H1 (cell line): ENCODE measurements around the gene FCN3. TPM values are rescaled to one million over a fixed set of nuclear protein-coding genes. Genes with fewer than 3 reads are reported as not detected.

Source experiments
- POLR2A ChIP-seq, 2 experiments: IDR thresholded peaks; 1 replicate in 1 of 2; 2 replicates in 1 of 2; pipeline ENCODE4 v1.6.1; 2011; ENCODE audit warnings: low read depth in 2 of 2, low read length in 2 of 2, mild to moderate bottlenecking in 2 of 2; ENCODE audit errors: control extremely low read depth in 1 of 2
- SIN3A ChIP-seq, 2 experiments: IDR thresholded peaks in 1 of 2; conservative IDR thresholded peaks in 1 of 2; 2 replicates each; pipeline ENCODE4 v1.6.1; 2011 to 2012; ENCODE audit warnings: low read length in 2 of 2, improper control_type of control experiment in 1 of 2, low read depth in 1 of 2, mild to moderate bottlenecking in 1 of 2
- SP1 ChIP-seq: IDR thresholded peaks from 2 replicates; pipeline ENCODE4 v1.6.1; 2011; ENCODE audit warnings: low read depth, low read length
- polyA plus RNA-seq, 7 experiments: library from polyadenylated mRNA; depleted of rRNA in 3 of 7; stranded (reverse) in 5 of 7; unstranded in 2 of 7; fragments of >200 nt in 5 of 7; fragments of 200-250 nt in 2 of 7; gene quantifications; 1 replicate in 5 of 7; 2 replicates in 1 of 7; 4 replicates in 1 of 7; pipeline versions ENCODE4 v1.2.1 to v1.2.3, GENCODE V29; 2011 to 2013; ENCODE audit warnings: missing spikeins in 2 of 7, mixed read lengths in 2 of 7
- total RNA-seq: library from RNA; stranded (reverse); fragmentation: NEBNext Ultra II Directional; extraction: Animal tissue kit (Norgen Biotek cat#: 25700); gene quantifications from 2 replicates; pipeline ENCODE4 v1.2.1, GENCODE V29; 2021
- TF ChIP-seq, protein P1 (sequence below): fragments of 300-600 bp; sonication (generic); IDR thresholded peaks from 2 replicates; pipeline ENCODE4 v1.7.1; 2012; ENCODE audit warnings: low read length, moderate library complexity, mild to moderate bottlenecking, inconsistent platforms; ENCODE audit not compliant: insufficient replicate concordance

Gene FCN3
- total and polyA plus RNA-seq, 2 of the 8 experiments (the other 6 are each of a cell fraction or from before 2014, with no cell fraction given): 0.30 to 0.57 TPM

- TF ChIP-seq, protein P1, sequence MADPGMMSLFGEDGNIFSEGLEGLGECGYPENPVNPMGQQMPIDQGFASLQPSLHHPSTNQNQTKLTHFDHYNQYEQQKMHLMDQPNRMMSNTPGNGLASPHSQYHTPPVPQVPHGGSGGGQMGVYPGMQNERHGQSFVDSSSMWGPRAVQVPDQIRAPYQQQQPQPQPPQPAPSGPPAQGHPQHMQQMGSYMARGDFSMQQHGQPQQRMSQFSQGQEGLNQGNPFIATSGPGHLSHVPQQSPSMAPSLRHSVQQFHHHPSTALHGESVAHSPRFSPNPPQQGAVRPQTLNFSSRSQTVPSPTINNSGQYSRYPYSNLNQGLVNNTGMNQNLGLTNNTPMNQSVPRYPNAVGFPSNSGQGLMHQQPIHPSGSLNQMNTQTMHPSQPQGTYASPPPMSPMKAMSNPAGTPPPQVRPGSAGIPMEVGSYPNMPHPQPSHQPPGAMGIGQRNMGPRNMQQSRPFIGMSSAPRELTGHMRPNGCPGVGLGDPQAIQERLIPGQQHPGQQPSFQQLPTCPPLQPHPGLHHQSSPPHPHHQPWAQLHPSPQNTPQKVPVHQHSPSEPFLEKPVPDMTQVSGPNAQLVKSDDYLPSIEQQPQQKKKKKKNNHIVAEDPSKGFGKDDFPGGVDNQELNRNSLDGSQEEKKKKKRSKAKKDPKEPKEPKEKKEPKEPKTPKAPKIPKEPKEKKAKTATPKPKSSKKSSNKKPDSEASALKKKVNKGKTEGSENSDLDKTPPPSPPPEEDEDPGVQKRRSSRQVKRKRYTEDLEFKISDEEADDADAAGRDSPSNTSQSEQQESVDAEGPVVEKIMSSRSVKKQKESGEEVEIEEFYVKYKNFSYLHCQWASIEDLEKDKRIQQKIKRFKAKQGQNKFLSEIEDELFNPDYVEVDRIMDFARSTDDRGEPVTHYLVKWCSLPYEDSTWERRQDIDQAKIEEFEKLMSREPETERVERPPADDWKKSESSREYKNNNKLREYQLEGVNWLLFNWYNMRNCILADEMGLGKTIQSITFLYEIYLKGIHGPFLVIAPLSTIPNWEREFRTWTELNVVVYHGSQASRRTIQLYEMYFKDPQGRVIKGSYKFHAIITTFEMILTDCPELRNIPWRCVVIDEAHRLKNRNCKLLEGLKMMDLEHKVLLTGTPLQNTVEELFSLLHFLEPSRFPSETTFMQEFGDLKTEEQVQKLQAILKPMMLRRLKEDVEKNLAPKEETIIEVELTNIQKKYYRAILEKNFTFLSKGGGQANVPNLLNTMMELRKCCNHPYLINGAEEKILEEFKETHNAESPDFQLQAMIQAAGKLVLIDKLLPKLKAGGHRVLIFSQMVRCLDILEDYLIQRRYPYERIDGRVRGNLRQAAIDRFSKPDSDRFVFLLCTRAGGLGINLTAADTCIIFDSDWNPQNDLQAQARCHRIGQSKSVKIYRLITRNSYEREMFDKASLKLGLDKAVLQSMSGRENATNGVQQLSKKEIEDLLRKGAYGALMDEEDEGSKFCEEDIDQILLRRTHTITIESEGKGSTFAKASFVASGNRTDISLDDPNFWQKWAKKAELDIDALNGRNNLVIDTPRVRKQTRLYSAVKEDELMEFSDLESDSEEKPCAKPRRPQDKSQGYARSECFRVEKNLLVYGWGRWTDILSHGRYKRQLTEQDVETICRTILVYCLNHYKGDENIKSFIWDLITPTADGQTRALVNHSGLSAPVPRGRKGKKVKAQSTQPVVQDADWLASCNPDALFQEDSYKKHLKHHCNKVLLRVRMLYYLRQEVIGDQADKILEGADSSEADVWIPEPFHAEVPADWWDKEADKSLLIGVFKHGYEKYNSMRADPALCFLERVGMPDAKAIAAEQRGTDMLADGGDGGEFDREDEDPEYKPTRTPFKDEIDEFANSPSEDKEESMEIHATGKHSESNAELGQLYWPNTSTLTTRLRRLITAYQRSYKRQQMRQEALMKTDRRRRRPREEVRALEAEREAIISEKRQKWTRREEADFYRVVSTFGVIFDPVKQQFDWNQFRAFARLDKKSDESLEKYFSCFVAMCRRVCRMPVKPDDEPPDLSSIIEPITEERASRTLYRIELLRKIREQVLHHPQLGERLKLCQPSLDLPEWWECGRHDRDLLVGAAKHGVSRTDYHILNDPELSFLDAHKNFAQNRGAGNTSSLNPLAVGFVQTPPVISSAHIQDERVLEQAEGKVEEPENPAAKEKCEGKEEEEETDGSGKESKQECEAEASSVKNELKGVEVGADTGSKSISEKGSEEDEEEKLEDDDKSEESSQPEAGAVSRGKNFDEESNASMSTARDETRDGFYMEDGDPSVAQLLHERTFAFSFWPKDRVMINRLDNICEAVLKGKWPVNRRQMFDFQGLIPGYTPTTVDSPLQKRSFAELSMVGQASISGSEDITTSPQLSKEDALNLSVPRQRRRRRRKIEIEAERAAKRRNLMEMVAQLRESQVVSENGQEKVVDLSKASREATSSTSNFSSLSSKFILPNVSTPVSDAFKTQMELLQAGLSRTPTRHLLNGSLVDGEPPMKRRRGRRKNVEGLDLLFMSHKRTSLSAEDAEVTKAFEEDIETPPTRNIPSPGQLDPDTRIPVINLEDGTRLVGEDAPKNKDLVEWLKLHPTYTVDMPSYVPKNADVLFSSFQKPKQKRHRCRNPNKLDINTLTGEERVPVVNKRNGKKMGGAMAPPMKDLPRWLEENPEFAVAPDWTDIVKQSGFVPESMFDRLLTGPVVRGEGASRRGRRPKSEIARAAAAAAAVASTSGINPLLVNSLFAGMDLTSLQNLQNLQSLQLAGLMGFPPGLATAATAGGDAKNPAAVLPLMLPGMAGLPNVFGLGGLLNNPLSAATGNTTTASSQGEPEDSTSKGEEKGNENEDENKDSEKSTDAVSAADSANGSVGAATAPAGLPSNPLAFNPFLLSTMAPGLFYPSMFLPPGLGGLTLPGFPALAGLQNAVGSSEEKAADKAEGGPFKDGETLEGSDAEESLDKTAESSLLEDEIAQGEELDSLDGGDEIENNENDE: no peak
- TF ChIP-seq SIN3A (conservative IDR thresholded peaks at IDR 0.05 in 1 of 2, IDR thresholded peaks at IDR 0.05 in 1 of 2; ENCODE audit: low read depth in 1 of 2, low read length in 2 of 2): 0 out of 4 replicates have a peak, but pooled peaks of 1 of the 2 experiments have one; percentile 59
- 0 out of 2 replicates have a peak, but pooled peaks have one; percentile 9 for TF ChIP-seq SP1
- no peak for TF ChIP-seq POLR2A (IDR thresholded peaks at IDR 0.05; ENCODE audit: control extremely low read depth in 1 of 2, low read depth in 2 of 2, low read length in 2 of 2)
These were observed 13.8 kb upstream of the FCN3 start (continued) for GRCh38 chr1:27388337-27389005.
